NB4 (cell line): ENCODE results near the gene ASCC3.

Source experiments
- CTCF ChIP-seq: IDR thresholded peaks from one replicate; pipeline ENCODE4 v1.5.1; 2012; ENCODE audit warnings: low read depth, low read length
- POLR2A ChIP-seq: IDR thresholded peaks from 2 replicates; pipeline ENCODE4 v1.6.1; 2011; ENCODE audit warnings: mild to moderate bottlenecking; ENCODE audit not compliant: insufficient read length; ENCODE audit errors: extremely low read depth

- TF ChIP-seq CTCF, result no peak
- no peak for TF ChIP-seq POLR2A
Observed at GRCh38 chr6:100839419-100839818, 41.7 kb downstream of the ASCC3 start.
